GM12872 (cell line): ENCODE measurements around the gene DENND1C.

Experiments
- TF ChIP-seq, protein P1 (sequence below): IDR thresholded peaks from 3 replicates; pipeline ENCODE4 v1.5.1; 2011; ENCODE audit warnings: low read depth, mild to moderate bottlenecking, low read length, moderate library complexity; ENCODE audit not compliant: insufficient read depth

DENND1C gene

DNA sequence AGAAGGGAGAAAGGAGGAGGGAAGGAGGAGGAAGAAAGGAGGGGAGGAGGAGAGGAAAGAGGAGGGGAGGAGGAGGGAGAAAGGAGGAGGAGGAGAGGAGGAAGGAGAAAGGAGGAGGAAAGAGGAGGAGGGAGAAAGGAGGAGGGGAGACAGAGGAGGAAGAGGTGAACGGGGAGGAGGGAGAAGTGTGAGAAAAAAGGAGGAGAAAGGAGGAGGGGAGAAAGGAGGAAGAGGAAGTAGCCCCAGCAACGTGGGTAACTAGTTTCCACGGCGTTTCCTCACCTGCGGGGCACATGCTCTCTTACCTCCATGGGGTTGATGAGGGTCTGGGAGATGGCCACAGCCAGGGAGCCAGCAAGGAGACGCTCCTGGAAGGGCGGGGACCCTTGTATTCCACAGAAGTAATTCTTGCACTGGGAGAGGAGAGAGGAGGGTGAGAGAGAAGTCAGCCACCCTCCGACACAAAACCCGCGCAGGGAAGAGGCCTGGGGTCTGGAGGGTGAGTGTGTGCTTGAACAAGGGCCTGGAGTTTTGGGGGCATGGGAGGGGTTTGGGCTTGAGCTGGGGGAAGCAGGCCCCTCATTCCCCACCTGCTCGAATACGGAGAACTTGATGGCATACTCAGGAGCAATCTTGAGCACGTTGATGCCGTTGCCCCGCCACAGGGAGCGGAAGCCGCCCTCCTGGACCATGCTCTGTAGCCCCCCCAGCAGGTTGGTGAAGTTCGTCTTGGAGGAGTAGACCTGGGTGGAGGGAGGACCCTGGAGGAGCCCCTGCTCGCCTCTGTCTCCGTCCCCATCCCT, 52.0 kb downstream of the DENND1C start:
- TF ChIP-seq, protein P1, sequence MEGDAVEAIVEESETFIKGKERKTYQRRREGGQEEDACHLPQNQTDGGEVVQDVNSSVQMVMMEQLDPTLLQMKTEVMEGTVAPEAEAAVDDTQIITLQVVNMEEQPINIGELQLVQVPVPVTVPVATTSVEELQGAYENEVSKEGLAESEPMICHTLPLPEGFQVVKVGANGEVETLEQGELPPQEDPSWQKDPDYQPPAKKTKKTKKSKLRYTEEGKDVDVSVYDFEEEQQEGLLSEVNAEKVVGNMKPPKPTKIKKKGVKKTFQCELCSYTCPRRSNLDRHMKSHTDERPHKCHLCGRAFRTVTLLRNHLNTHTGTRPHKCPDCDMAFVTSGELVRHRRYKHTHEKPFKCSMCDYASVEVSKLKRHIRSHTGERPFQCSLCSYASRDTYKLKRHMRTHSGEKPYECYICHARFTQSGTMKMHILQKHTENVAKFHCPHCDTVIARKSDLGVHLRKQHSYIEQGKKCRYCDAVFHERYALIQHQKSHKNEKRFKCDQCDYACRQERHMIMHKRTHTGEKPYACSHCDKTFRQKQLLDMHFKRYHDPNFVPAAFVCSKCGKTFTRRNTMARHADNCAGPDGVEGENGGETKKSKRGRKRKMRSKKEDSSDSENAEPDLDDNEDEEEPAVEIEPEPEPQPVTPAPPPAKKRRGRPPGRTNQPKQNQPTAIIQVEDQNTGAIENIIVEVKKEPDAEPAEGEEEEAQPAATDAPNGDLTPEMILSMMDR = no peak

DNA sequence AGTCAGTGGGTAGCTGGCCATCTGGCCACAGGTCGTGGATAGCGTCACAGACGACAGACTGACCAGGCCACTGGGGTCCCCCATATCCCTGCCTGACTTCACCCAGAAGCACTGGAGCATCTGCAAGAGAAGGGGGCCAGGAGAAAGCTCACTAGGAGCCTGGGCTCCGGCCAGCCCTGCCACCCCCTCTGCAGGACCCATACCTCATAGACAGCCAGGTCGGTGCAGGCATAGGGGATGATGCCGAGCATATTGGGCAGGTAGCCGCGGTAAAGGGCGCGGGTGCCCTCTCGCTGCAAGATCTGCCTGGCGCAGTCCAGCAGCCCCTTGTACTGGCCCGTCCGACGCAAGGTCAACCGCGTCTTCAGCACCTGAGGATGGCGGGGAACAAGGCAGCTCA, 54.5 kb downstream of the DENND1C start:
- TF ChIP-seq, protein P1 = no peak

DNA sequence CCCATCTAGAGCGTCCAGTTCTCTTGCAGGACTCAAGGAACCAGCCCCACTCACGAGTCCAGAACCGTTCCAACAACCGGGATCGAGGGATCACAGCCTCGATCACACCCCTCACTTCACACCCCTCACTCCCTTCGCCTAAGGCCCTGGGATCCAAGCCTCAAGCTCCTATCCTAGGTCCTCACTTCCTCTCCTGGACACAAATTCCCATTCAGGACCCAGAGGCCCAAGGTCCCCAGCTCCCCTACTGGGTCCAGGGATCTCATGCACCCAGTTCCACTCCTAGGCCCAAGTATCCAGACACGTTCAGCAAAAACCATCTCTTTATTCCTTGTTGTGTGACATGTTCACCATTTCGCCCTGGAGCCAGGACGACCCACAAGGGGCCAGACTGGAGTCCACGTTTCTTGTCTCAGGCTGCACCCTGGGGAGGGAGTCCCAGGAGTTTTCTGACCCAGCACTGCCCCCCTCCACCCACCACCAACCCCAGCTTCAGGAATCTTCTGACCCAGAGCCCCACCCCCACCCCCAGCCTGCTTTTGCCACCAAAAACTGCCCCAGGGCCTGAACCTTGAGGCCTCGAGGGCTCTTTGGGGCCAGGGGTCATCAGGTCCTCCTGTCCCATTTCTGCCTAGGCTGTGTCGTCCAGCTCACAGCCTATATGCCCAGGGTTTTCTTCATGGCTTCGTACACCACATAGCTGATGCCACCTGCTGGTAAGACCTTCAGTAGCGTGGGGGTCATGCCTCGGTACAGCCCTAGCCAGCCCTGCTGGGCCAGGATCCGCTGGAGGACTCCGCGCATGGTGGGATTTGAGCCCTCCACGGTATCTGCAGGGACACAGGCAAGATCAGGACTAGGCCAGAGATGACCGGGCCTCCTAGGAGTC, 55.6 kb downstream of the DENND1C start:
- TF ChIP-seq, protein P1 = peak; percentile 30; the same call in 1 of the 3 replicates

DNA sequence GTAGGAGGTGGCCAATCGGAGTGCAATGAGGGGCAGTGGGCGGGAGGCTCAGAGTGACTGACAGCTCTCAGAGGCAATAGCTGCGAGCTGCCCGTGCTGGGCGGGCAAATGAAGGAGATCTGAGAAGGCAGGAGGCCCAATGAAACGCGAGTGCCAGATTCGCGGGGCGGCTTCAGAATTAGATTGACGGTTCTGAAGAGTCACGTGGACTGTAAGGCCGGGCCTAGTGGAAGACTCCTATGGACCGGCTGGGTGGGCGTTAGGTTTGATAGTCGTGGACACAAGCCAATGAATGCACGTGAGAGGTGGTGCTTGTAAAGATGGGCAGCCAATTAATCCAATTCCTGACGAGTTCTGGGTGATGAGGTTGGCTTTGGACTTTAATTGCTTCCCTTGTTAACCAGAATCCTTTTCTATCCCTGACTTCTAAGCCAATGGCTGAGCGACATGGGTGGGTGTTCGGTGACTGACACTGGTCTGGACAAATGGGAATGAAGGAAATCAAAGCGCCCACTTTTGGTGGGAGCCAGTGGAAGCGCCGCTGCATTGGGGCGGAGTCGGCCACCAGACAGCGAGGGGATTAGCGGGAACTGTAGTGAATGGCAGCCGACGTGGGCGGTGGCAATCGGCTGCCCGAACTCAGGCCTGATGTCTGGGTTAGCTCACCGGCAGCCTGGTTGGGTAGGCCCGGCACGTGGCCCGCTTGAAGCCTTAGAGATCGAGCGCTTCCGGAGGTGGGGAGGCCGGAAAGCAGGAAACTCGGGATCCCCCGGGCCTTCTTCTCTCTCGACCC, 56.5 kb downstream of the DENND1C start:
- TF ChIP-seq, protein P1 = no peak

DNA sequence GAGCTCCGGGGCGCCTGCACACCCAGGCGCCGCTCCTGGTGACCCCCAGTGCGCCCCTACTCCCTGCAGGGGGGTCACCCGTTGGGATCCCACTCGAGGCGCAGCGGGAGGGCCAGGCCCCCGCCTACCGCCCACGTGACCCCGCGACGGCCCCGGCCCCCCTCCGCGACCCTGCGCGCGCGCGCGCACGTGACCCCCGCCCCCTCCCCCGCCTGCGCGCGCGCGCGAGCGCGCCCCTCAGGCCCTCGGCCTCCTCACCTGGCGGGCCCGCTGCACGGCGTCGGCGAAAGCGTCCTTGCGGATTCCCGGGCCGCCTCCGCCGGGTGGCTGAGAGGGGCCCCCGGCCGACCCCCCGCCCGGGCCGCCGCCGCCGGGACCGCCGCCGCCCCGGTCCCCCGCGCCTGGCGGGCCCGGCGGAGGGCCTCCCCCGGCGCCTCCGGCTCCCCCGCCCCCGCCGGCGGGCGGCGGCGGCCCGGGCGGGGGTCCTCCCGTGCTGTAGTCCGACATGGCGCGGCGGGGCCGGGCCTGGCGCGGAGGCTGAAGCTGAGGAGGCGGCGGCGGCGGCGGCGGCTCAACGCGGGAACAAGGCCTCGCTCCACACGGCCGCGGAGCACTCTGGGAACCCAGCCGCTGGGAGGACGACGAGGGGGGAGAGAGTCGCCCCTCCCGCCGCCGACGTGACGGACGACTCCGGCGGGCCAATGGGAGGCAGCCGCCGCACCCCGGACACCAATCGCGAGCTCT, 57.2 kb downstream of the DENND1C start, which contains the start of gene KHSRP:
TSS of gene KHSRP (minus strand) at position 617 of the 744 bp plus-strand sequence. CDS start at position 507, 110 bp downstream.
- TF ChIP-seq, protein P1 = no peak

DNA sequence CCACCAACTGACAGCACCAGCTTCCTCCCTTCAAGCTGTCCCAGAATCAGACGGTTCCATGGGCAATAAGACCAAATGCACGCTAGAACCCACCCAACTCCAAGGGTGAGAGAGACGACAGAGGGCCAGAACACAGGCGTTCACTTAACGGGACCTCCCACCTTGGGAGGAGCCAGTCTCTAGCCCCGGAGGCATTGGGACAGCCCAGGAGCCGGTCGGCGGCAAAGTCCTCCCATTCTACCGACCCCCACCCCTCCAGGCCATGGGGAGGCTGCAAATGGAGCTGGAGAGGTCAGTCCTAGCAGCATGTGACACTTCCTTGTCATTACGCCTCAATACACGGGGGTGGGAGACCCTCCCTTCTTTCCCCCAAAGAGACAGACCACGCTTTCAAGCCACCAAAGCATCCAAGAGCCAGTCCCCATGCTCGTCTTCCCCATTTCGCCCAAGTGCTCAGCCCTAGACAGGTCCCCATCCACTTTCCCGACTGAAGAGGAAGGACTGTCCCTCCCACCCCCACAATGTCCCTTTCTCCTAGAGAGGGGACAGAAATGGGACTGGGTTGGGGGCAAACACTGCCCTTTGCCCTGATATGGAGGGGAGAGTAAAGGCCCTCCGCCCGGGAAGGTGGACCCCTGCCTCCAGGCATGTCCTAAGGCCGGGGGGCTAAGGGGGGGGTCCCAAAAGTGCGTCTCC, 57.9 kb downstream of the DENND1C start:
- TF ChIP-seq, protein P1 = no peak
